ENCODE results near the gene UROC1. TPM values are rescaled to one million over a fixed set of nuclear protein-coding genes. Genes with fewer than 3 reads are reported as not detected.

UROC1 gene
- total and polyA plus RNA-seq, 2 of the 13 experiments (the other 11 are each of a cell fraction or from before 2014, with no cell fraction given): 0.71 to 1.3 TPM

GRCh38 chr3:126500016-126500415 is 17.6 kb downstream of the UROC1 start (continued):
- TF ChIP-seq FIP1L1 (IDR thresholded peaks at IDR 0.05; ENCODE audit: borderline replicate concordance, insufficient read depth, low read depth, low read length) (no peak), ZNF629 (CRISPR knock-in tag; conservative IDR thresholded peaks at IDR 0.05) (no peak), ZSCAN22 (CRISPR knock-in tag; IDR thresholded peaks at IDR 0.05) (no peak), SRSF4 (IDR thresholded peaks at IDR 0.05; ENCODE audit: low read depth, low read length, poor library complexity, severe bottlenecking) (no peak), ZNF296 (CRISPR knock-in tag; conservative IDR thresholded peaks at IDR 0.05) (no peak), ZNF275 (CRISPR knock-in tag; IDR thresholded peaks at IDR 0.05; ENCODE audit: borderline replicate concordance) (no peak), ATF3 (CRISPR knock-in tag; IDR thresholded peaks at IDR 0.05) (no peak)
- TF ChIP-seq, protein P1, sequence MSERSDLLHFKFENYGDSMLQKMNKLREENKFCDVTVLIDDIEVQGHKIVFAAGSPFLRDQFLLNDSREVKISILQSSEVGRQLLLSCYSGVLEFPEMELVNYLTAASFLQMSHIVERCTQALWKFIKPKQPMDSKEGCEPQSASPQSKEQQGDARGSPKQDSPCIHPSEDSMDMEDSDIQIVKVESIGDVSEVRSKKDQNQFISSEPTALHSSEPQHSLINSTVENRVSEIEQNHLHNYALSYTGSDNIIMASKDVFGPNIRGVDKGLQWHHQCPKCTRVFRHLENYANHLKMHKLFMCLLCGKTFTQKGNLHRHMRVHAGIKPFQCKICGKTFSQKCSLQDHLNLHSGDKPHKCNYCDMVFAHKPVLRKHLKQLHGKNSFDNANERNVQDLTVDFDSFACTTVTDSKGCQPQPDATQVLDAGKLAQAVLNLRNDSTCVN (CRISPR knock-in tag; IDR thresholded peaks at IDR 0.05; ENCODE audit: borderline replicate concordance): no peak

DNA sequence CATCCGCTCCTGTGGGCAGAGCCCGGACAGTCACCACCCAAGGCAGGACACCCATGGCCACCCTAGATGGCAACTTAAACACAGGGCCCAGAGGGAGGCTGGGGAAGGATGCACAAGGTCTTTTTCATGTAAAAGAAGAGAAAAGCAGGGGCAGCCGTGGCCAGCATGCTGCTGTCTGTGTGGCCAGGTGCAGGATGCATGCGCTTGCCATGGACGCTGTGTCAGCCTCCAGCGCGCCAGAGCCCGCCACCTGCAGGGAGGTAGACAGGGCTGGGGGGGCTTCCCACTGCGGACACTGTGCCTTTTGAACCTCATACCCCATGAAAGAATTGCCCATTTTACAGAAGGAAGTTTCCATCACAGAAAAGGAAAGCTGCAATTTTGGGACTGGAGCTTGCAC is 18.2 kb downstream of the UROC1 start:
- BruUV-seq (replicated peaks): no TSS peak
- Histone ChIP-seq H3K79me2 (ENCODE audit: insufficient read depth, low read length) (no peaks in the 10 kb centered on the region), H3K27ac (ENCODE audit: extremely low read length, insufficient read depth, low read length) (no peak overlapping the region), H2AFZ (ENCODE audit: low read length) (no peak overlapping the region), H3K9ac (ENCODE audit: insufficient read depth, low read depth, low read length) (no peak overlapping the region), H4K20me1 (ENCODE audit: insufficient read depth, low read length) (no peaks in the 10 kb centered on the region), H3K4me3 (replicated peaks in 1 of 3; ENCODE audit: insufficient read depth in 1 of 3, low read depth in 2 of 3, low read length in 3 of 3) (no peak overlapping the region), H3K36me3 (replicated peaks in 1 of 2; ENCODE audit: control insufficient read depth in 1 of 2, insufficient read depth in 2 of 2, low read length in 2 of 2) (no peaks in the 10 kb centered on the region), H3K27me3 (ENCODE audit: control insufficient read depth in 1 of 2, insufficient read depth in 2 of 2, low read length in 2 of 2) (no peaks in the 10 kb centered on the region), H3K4me1 (ENCODE audit: insufficient read depth, low read length) (peaks cover 36% of the 10 kb centered on the region), H3K4me2 (ENCODE audit: low read depth, low read length) (no peak overlapping the region), H3K9me3 (ENCODE audit: low read length) (no peaks in the 10 kb centered on the region)
- WGBS (ENCODE audit: low lambda C conversion rate): 95% methylated on average over 7 of the region's 9 CpGs
- ATAC-seq: no peak
- FAIRE-seq: no peak
- in situ Hi-C loops (cut with HindIII; ENCODE audit: extremely low pct_ligation_motif_present, low pct_unique_long_range_greater_than_20kb): no loop called here
- POLR2A ChIA-PET: no interaction called here
- no peak for DNase-seq (ENCODE audit: low spot score)
- intact Hi-C loops (cut with micrococcal nuclease; ENCODE audit: unreplicated experiment): loop anchor here (2.0 to 10.0 kb wide), 2 partner anchors 23 to 55 kb away; partner anchors contain the start of gene C3orf22
- CTCF ChIA-PET (ENCODE audit: low intra/inter-chr PET ratio, low total read pairs): no interaction called here
- TF ChIP-seq YEATS4 (CRISPR knock-in tag; IDR thresholded peaks at IDR 0.05; ENCODE audit: borderline replicate concordance): no peak
- TF ChIP-seq ZNF746 (CRISPR knock-in tag; IDR thresholded peaks at IDR 0.05): no peak
- TF ChIP-seq, protein P2, sequence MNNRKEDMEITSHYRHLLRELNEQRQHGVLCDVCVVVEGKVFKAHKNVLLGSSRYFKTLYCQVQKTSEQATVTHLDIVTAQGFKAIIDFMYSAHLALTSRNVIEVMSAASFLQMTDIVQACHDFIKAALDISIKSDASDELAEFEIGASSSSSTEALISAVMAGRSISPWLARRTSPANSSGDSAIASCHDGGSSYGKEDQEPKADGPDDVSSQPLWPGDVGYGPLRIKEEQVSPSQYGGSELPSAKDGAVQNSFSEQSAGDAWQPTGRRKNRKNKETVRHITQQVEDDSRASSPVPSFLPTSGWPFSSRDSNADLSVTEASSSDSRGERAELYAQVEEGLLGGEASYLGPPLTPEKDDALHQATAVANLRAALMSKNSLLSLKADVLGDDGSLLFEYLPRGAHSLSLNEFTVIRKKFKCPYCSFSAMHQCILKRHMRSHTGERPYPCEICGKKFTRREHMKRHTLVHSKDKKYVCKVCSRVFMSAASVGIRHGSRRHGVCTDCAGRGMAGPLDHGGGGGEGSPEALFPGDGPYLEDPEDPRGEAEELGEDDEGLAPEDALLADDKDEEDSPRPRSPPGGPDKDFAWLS (CRISPR knock-in tag; IDR thresholded peaks at IDR 0.05; ENCODE audit: borderline replicate concordance): no peak
- no peak for TF ChIP-seq TEAD3 (CRISPR knock-in tag; optimal IDR thresholded peaks at IDR 0.05; ENCODE audit: borderline replicate concordance)
- peak; percentile 22 for TF ChIP-seq MED8 (CRISPR knock-in tag; IDR thresholded peaks at IDR 0.05; ENCODE audit: insufficient replicate concordance)
- TF ChIP-seq ZNF496 (CRISPR knock-in tag; IDR thresholded peaks at IDR 0.05; ENCODE audit: insufficient replicate concordance): no peak
- TF ChIP-seq SRSF4 (IDR thresholded peaks at IDR 0.05; ENCODE audit: low read depth, low read length, poor library complexity, severe bottlenecking): no peak
- no peak for TF ChIP-seq ZNF484 (CRISPR knock-in tag; IDR thresholded peaks at IDR 0.05; ENCODE audit: borderline replicate concordance, low read depth)
